Activated naive CD4-positive, alpha-beta T cell treated with anti-CD3 and anti-CD28 coated beads for 36 hours (primary cell): Measurements from ENCODE around the gene SYT9. TPM values are rescaled to one million over a fixed set of nuclear protein-coding genes. Genes with fewer than 3 reads are reported as not detected.

Source experiments
- CTCF ChIA-PET: fragments of 350-600 bp; sonication (Branson Sonifier 250); formaldehyde crosslinking; loops from one replicate; lab custom pipeline; 2021; ENCODE audit warnings: antibody characterized with exemption; lab: Charles Lee
- DNase-seq: peaks from one replicate; pipeline ENCODE4 v3.0.0-alpha.2; 2020
- H3K27ac Mint-ChIP-seq: one replicate; pipeline ENCODE4 v1.8.0; 2021; ENCODE audit warnings: mild to moderate bottlenecking, mixed read lengths
- H3K27me3 Mint-ChIP-seq: one replicate; pipeline ENCODE4 v1.8.0; 2021; ENCODE audit warnings: low read depth, mixed read lengths
- H3K36me3 Mint-ChIP-seq: one replicate; pipeline ENCODE4 v1.8.0; 2021; ENCODE audit warnings: low read depth, mixed read lengths
- H3K4me1 Mint-ChIP-seq: one replicate; pipeline ENCODE4 v1.8.0; 2021; ENCODE audit warnings: low read depth, mixed read lengths
- H3K4me3 Mint-ChIP-seq: one replicate; pipeline ENCODE4 v1.8.0; 2021; ENCODE audit warnings: mild to moderate bottlenecking, moderate library complexity, mixed read lengths
- H3K9me3 Mint-ChIP-seq: one replicate; pipeline ENCODE4 v1.8.0; 2021; ENCODE audit warnings: mixed read lengths
- intact Hi-C: fragments of 100-400 bp; cut with micrococcal nuclease; formaldehyde crosslinking; loops from one replicate; pipeline ENCODE4 v1.15.1; 2023
- total RNA-seq, 2 experiments: library from RNA; stranded (reverse); gene quantifications; one replicate each; pipeline ENCODE4 v1.2.3, GENCODE V29; 2021

Gene SYT9
- total RNA-seq, 2 experiments from 2014 or later = not detected

GRCh38 chr11:7353100-7353499, 101.4 kb downstream of the SYT9 start:
- intact Hi-C loops = loop anchor here (1.0 kb wide), 2 partner anchors 89 to 341 kb away; no protein-coding TSS in a partner anchor
- CTCF ChIA-PET = interaction anchor here (0.6 to 4.4 kb wide), 6 partner anchors 83 to 339 kb away, joined by 3 to 37 read pairs (median 4); no protein-coding TSS in a partner anchor

GRCh38 chr11:7364660-7365059, 113.0 kb downstream of the SYT9 start:
- no peak for DNase-seq
- no peaks in the 10 kb centered on the region for H3K36me3 Mint-ChIP-seq
- intact Hi-C loops = no loop called here
- H3K9me3 Mint-ChIP-seq = no peaks in the 10 kb centered on the region
- no peak overlapping the region for H3K4me3 Mint-ChIP-seq
- no peak overlapping the region for H3K27ac Mint-ChIP-seq
- peaks cover 2% of the 10 kb centered on the region for H3K4me1 Mint-ChIP-seq
- peaks cover 3% of the 10 kb centered on the region for H3K27me3 Mint-ChIP-seq
- CTCF ChIA-PET = no interaction called here

More at GRCh38 chr11:7353100-7353499, 101.4 kb downstream of the SYT9 start:
- H3K9me3 Mint-ChIP-seq = no peaks in the 10 kb centered on the region
- H3K4me1 Mint-ChIP-seq = no peaks in the 10 kb centered on the region
- H3K4me3 Mint-ChIP-seq = no peak overlapping the region
- no peaks in the 10 kb centered on the region for H3K36me3 Mint-ChIP-seq
- peaks cover 11% of the 10 kb centered on the region for H3K27me3 Mint-ChIP-seq
- H3K27ac Mint-ChIP-seq = no peak overlapping the region
- peak; percentile 42 for DNase-seq

- Mint-ChIP-seq H3K36me3 (no peaks in the 10 kb centered on the region), H3K9me3 (peaks cover 7% of the 10 kb centered on the region), H3K4me3 (no peak overlapping the region), H3K27ac (no peak overlapping the region), H3K27me3 (peaks cover 4% of the 10 kb centered on the region), H3K4me1 (peaks cover 2% of the 10 kb centered on the region)
- CTCF ChIA-PET = no interaction called here
- DNase-seq = no peak
- intact Hi-C loops = no loop called here
Observed at GRCh38 chr11:7367803-7368202, 116.1 kb downstream of the SYT9 start.

- Mint-ChIP-seq H3K27ac (no peak overlapping the region), H3K27me3 (peaks cover 28% of the 10 kb centered on the region), H3K36me3 (no peaks in the 10 kb centered on the region), H3K4me1 (no peaks in the 10 kb centered on the region), H3K9me3 (peaks cover 12% of the 10 kb centered on the region), H3K4me3 (no peak overlapping the region)
- CTCF ChIA-PET = no interaction called here
- DNase-seq = no peak
- intact Hi-C loops = no loop called here
Observed at GRCh38 chr11:7376386-7376785, 124.7 kb downstream of the SYT9 start.

- CTCF ChIA-PET = interaction anchor here (0.6 kb wide), 1 partner anchor 786 kb away, joined by 3 read pairs; no protein-coding TSS in a partner anchor
- H3K4me3 Mint-ChIP-seq = no peak overlapping the region
- intact Hi-C loops = no loop called here
- H3K9me3 Mint-ChIP-seq = no peaks in the 10 kb centered on the region
- H3K4me1 Mint-ChIP-seq = no peaks in the 10 kb centered on the region
- H3K27ac Mint-ChIP-seq = no peak overlapping the region
- DNase-seq = no peak
- H3K27me3 Mint-ChIP-seq = peaks cover 16% of the 10 kb centered on the region
- no peaks in the 10 kb centered on the region for H3K36me3 Mint-ChIP-seq
Observed at GRCh38 chr11:7381937-7382336, 130.2 kb downstream of the SYT9 start.

GRCh38 chr11:7383406-7383805, 131.7 kb downstream of the SYT9 start:
- CTCF ChIA-PET = no interaction called here
- intact Hi-C loops = no loop called here
- Mint-ChIP-seq H3K36me3 (no peaks in the 10 kb centered on the region), H3K27me3 (peaks cover 13% of the 10 kb centered on the region), H3K27ac (no peak overlapping the region), H3K9me3 (no peaks in the 10 kb centered on the region), H3K4me3 (no peak overlapping the region), H3K4me1 (no peaks in the 10 kb centered on the region)
- no peak for DNase-seq

GRCh38 chr11:7384691-7385090, 133.0 kb downstream of the SYT9 start:
- no peak for DNase-seq
- H3K27ac Mint-ChIP-seq = no peak overlapping the region
- H3K4me1 Mint-ChIP-seq = no peaks in the 10 kb centered on the region
- H3K4me3 Mint-ChIP-seq = no peak overlapping the region
- H3K9me3 Mint-ChIP-seq = no peaks in the 10 kb centered on the region
- intact Hi-C loops = no loop called here
- peaks cover 7% of the 10 kb centered on the region for H3K27me3 Mint-ChIP-seq
- CTCF ChIA-PET = no interaction called here
- H3K36me3 Mint-ChIP-seq = no peaks in the 10 kb centered on the region

- Mint-ChIP-seq H3K27me3 (peaks cover 5% of the 10 kb centered on the region), H3K4me3 (no peak overlapping the region), H3K4me1 (no peaks in the 10 kb centered on the region), H3K9me3 (no peaks in the 10 kb centered on the region), H3K36me3 (no peaks in the 10 kb centered on the region), H3K27ac (no peak overlapping the region)
- CTCF ChIA-PET = no interaction called here
- no peak for DNase-seq
- intact Hi-C loops = no loop called here
Observed at GRCh38 chr11:7385532-7385931, 133.8 kb downstream of the SYT9 start.

GRCh38 chr11:7413961-7414915, 162.5 kb downstream of the SYT9 start:
- no peak for DNase-seq
- Mint-ChIP-seq H3K9me3 (no peaks in the 10 kb centered on the region), H3K27me3 (peaks cover 22% of the 10 kb centered on the region), H3K27ac (no peak overlapping the region), H3K4me3 (no peak overlapping the region), H3K36me3 (peaks cover 4% of the 10 kb centered on the region), H3K4me1 (no peaks in the 10 kb centered on the region)
- CTCF ChIA-PET = interaction anchor here (0.7 kb wide), 1 partner anchor 602 kb away, joined by 3 read pairs; no protein-coding TSS in a partner anchor
- intact Hi-C loops = no loop called here

GRCh38 chr11:7414973-7415817, 163.5 kb downstream of the SYT9 start:
- CTCF ChIA-PET = no interaction called here
- Mint-ChIP-seq H3K9me3 (no peaks in the 10 kb centered on the region), H3K36me3 (peaks cover 4% of the 10 kb centered on the region), H3K27ac (no peak overlapping the region), H3K27me3 (peaks cover 22% of the 10 kb centered on the region), H3K4me1 (no peaks in the 10 kb centered on the region), H3K4me3 (no peak overlapping the region)
- DNase-seq = no peak
- intact Hi-C loops = no loop called here

GRCh38 chr11:7416080-7416479, 164.4 kb downstream of the SYT9 start:
- intact Hi-C loops = no loop called here
- Mint-ChIP-seq H3K36me3 (peaks cover 4% of the 10 kb centered on the region), H3K4me1 (no peaks in the 10 kb centered on the region), H3K4me3 (no peak overlapping the region), H3K27ac (no peak overlapping the region), H3K9me3 (no peaks in the 10 kb centered on the region), H3K27me3 (peaks cover 22% of the 10 kb centered on the region)
- DNase-seq = no peak
- CTCF ChIA-PET = no interaction called here

- intact Hi-C loops = no loop called here
- peaks cover 1% of the 10 kb centered on the region for H3K36me3 Mint-ChIP-seq
- H3K27me3 Mint-ChIP-seq = peaks cover 19% of the 10 kb centered on the region
- no peak overlapping the region for H3K27ac Mint-ChIP-seq
- no peak for DNase-seq
- no peaks in the 10 kb centered on the region for H3K9me3 Mint-ChIP-seq
- peaks cover under 1% of the 10 kb centered on the region for H3K4me1 Mint-ChIP-seq
- H3K4me3 Mint-ChIP-seq = no peak overlapping the region
- CTCF ChIA-PET = no interaction called here
Observed at GRCh38 chr11:7417328-7417727, 165.6 kb downstream of the SYT9 start.
